ENCODE results near the gene CUL9.

CUL9 gene

GRCh38 chr6:43260791-43261190 lies 78.8 kb downstream of the CUL9 start:
- no peak for TF ChIP-seq CTCF (conservative IDR thresholded peaks at IDR 0.05)
- no peak overlapping the region for H3K27ac ChIP-seq

- H3K27ac ChIP-seq = no peak overlapping the region
- TF ChIP-seq CTCF (conservative IDR thresholded peaks at IDR 0.05) = no peak
Observed at GRCh38 chr6:43261198-43261597, 79.2 kb downstream of the CUL9 start.

- H3K27ac ChIP-seq = no peak overlapping the region
- no peak for TF ChIP-seq CTCF (conservative IDR thresholded peaks at IDR 0.05)
Observed at GRCh38 chr6:43262000-43262779, 80.2 kb downstream of the CUL9 start.

GRCh38 chr6:43262780-43263313 lies 80.9 kb downstream of the CUL9 start:
- H3K27ac ChIP-seq = no peak overlapping the region
- no peak for TF ChIP-seq CTCF (conservative IDR thresholded peaks at IDR 0.05)

GRCh38 chr6:43263314-43264178 lies 81.5 kb downstream of the CUL9 start:
- peak; percentile 99 for TF ChIP-seq CTCF (conservative IDR thresholded peaks at IDR 0.05)
- H3K27ac ChIP-seq = no peak overlapping the region

GRCh38 chr6:43264599-43265145 lies 82.7 kb downstream of the CUL9 start:
- H3K27ac ChIP-seq = no peak overlapping the region
- TF ChIP-seq CTCF (conservative IDR thresholded peaks at IDR 0.05) = no peak

GRCh38 chr6:43265564-43265963 lies 83.6 kb downstream of the CUL9 start:
- no peak for TF ChIP-seq CTCF (conservative IDR thresholded peaks at IDR 0.05)

More at GRCh38 chr6:43265564-43265963, 83.6 kb downstream of the CUL9 start:
- no peak overlapping the region for H3K27ac ChIP-seq
